IMR-90 (cell line): ENCODE results near the gene RASGRF2. TPM values are rescaled to one million over a fixed set of nuclear protein-coding genes. Genes with fewer than 3 reads are reported as not detected.

Experiments
- ATAC-seq: fragments of 200-7000 bp; cut with Tn5 transposase; 2 replicates; pipeline ENCODE4 v1.9.1; 2020; ENCODE audit warnings: low read depth, mild to moderate bottlenecking, moderate library complexity
- BruUV-seq: library from RNA; stranded (reverse); fragments of 400-500 nt; replicated peaks from 2 replicates; lab custom pipeline; 2021; lab: Mats Ljungman, UMichigan
- CTCF ChIA-PET: fragments of 300-600 bp; formaldehyde crosslinking; extraction: SDS; loops from one replicate; lab custom pipeline; 2021; ENCODE audit warnings: antibody characterized with exemption; lab: Yijun Ruan, JAX
- POLR2A ChIA-PET: fragments of 300-600 bp; sonication (Branson Sonifier 250); formaldehyde crosslinking; loops from one replicate; lab custom pipeline; 2022; ENCODE audit warnings: antibody characterized with exemption; ENCODE audit not compliant: unreplicated experiment; lab: Charles Lee
- DNase-seq: peaks from one replicate; pipeline ENCODE4 v3.0.0; 2013
- H2AFZ ChIP-seq: replicated peaks from 2 replicates; pipeline ENCODE3; 2013; ENCODE audit warnings: low read length, mild to moderate bottlenecking; ENCODE audit not compliant: poor library complexity
- H2AK5ac ChIP-seq: 2 replicates; pipeline ENCODE4 v1.6.1; 2013; ENCODE audit warnings: low read depth, low read length, inconsistent platforms
- H2AK9ac ChIP-seq: replicated peaks from 2 replicates; pipeline ENCODE3; 2013; ENCODE audit warnings: mild to moderate bottlenecking, low read depth, low read length, moderate library complexity; ENCODE audit not compliant: poor library complexity
- H2BK120ac ChIP-seq: 2 replicates; pipeline ENCODE4 v1.6.1; 2013; ENCODE audit warnings: low read depth, low read length, inconsistent platforms
- H2BK15ac ChIP-seq: 3 replicates; pipeline ENCODE4 v1.6.1; 2013; ENCODE audit warnings: low read depth, low read length, inconsistent platforms
- H2BK20ac ChIP-seq: 2 replicates; pipeline ENCODE4 v1.6.1; 2013; ENCODE audit warnings: low read depth, mild to moderate bottlenecking, inconsistent platforms, low read length, moderate library complexity
- H2BK5ac ChIP-seq: 2 replicates; pipeline ENCODE4 v1.6.1; 2013; ENCODE audit warnings: mild to moderate bottlenecking, low read depth, low read length, inconsistent platforms; ENCODE audit not compliant: poor library complexity, severe bottlenecking
- H3K14ac ChIP-seq: replicated peaks from 2 replicates; pipeline ENCODE4 v1.6.1; 2013; ENCODE audit warnings: low read depth, low read length, inconsistent platforms
- H3K18ac ChIP-seq: 2 replicates; pipeline ENCODE4 v1.6.1; 2013; ENCODE audit warnings: low read depth, low read length, control low read depth
- H3K23ac ChIP-seq: 2 replicates; pipeline ENCODE4 v1.6.1; 2013; ENCODE audit warnings: low read depth, low read length, inconsistent platforms
- H3K27ac ChIP-seq: 2 replicates; pipeline ENCODE4 v1.5.1; 2013; ENCODE audit warnings: mild to moderate bottlenecking, control low read depth, low read length; ENCODE audit not compliant: insufficient read depth
- H3K27me3 ChIP-seq: 2 replicates; pipeline ENCODE4 v1.6.1; 2013; ENCODE audit warnings: low read length; ENCODE audit not compliant: control insufficient read depth, insufficient read depth
- H3K36me3 ChIP-seq: 2 replicates; pipeline ENCODE4 v1.6.1; 2013; ENCODE audit warnings: low read length, mixed read lengths; ENCODE audit not compliant: control insufficient read depth, insufficient read depth
- H3K4ac ChIP-seq: 2 replicates; pipeline ENCODE4 v1.6.1; 2013; ENCODE audit warnings: low read depth, low read length, inconsistent platforms
- H3K4me1 ChIP-seq: 2 replicates; pipeline ENCODE4 v1.6.1; 2013; ENCODE audit warnings: low read length, mixed read lengths; ENCODE audit not compliant: control insufficient read depth, insufficient read depth
- H3K4me2 ChIP-seq: 2 replicates; pipeline ENCODE4 v1.6.1; 2013; ENCODE audit warnings: low read depth, mild to moderate bottlenecking, control low read depth, low read length, moderate library complexity
- H3K4me3 ChIP-seq: 2 replicates; pipeline ENCODE4 v1.5.1; 2013; ENCODE audit warnings: low read depth, mild to moderate bottlenecking, control low read depth, low read length, moderate library complexity; ENCODE audit not compliant: insufficient read depth
- H3K56ac ChIP-seq: 2 replicates; pipeline ENCODE4 v1.6.1; 2013; ENCODE audit warnings: low read length, inconsistent platforms; ENCODE audit not compliant: insufficient read depth; ENCODE audit errors: extremely low read depth
- H3K79me1 ChIP-seq, 2 experiments: 2 replicates each; pipeline ENCODE4 v1.6.1; 2013; ENCODE audit warnings: low read length in 2 of 2, inconsistent platforms in 1 of 2, low read depth in 1 of 2
- H3K9ac ChIP-seq: 2 replicates; pipeline ENCODE4 v1.6.1; 2013; ENCODE audit warnings: low read depth, low read length, control low read depth
- H3K9me1 ChIP-seq: 2 replicates; pipeline ENCODE4 v1.6.1; 2013; ENCODE audit warnings: low read length, inconsistent platforms; ENCODE audit not compliant: insufficient read depth
- H3K9me3 ChIP-seq: 2 replicates; pipeline ENCODE4 v1.6.1; 2013; ENCODE audit warnings: low read length; ENCODE audit not compliant: control insufficient read depth, insufficient read depth
- H4K20me1 ChIP-seq: 2 replicates; pipeline ENCODE4 v1.6.1; 2013; ENCODE audit warnings: low read length, inconsistent platforms; ENCODE audit not compliant: insufficient read depth
- H4K5ac ChIP-seq: 2 replicates; pipeline ENCODE4 v1.6.1; 2013; ENCODE audit warnings: mild to moderate bottlenecking, low read depth, low read length, control low read depth
- H4K8ac ChIP-seq, 2 experiments: 2 replicates each; pipeline ENCODE4 v1.6.1; 2013; ENCODE audit warnings: low read depth in 2 of 2, low read length in 2 of 2, control low read depth in 1 of 2, inconsistent platforms in 1 of 2
- H4K91ac ChIP-seq: 2 replicates; pipeline ENCODE4 v1.6.1; 2013; ENCODE audit warnings: low read depth, low read length, inconsistent platforms; ENCODE audit not compliant: insufficient read depth
- BHLHE40 ChIP-seq: fragments of 150-350 bp; IDR thresholded peaks from 2 replicates; pipeline ENCODE4 v1.6.1; 2016; ENCODE audit warnings: mild to moderate bottlenecking, low read depth, low read length
- CEBPB ChIP-seq: IDR thresholded peaks from 2 replicates; pipeline ENCODE4 v1.6.1; 2012; ENCODE audit warnings: low read depth, low read length, improper control_type of control experiment
- ELK1 ChIP-seq: fragments of 150-350 bp; IDR thresholded peaks from 2 replicates; pipeline ENCODE4 v1.6.1; 2016; ENCODE audit warnings: low read depth, mild to moderate bottlenecking, low read length, moderate library complexity, borderline replicate concordance
- FOS ChIP-seq: fragments of 150-350 bp; IDR thresholded peaks from 2 replicates; pipeline ENCODE4 v1.6.1; 2016; ENCODE audit warnings: low read depth, low read length
- MAFK ChIP-seq: IDR thresholded peaks from 2 replicates; pipeline ENCODE4 v1.6.1; 2012; ENCODE audit warnings: low read depth, low read length, improper control_type of control experiment
- MAZ ChIP-seq: IDR thresholded peaks from 2 replicates; pipeline ENCODE4 v1.6.1; 2012; ENCODE audit warnings: low read depth, mild to moderate bottlenecking, low read length, improper control_type of control experiment, moderate library complexity, borderline replicate concordance
- MXI1 ChIP-seq: IDR thresholded peaks from 2 replicates; pipeline ENCODE4 v1.6.1; 2012; ENCODE audit warnings: low read depth, mild to moderate bottlenecking, low read length, moderate library complexity, borderline replicate concordance
- NFE2L2 ChIP-seq: fragments of 150-350 bp; IDR thresholded peaks from 2 replicates; pipeline ENCODE4 v1.6.1; 2016; ENCODE audit warnings: low read depth, mild to moderate bottlenecking, low read length
- POLR2A ChIP-seq: IDR thresholded peaks from 2 replicates; pipeline ENCODE4 v1.6.1; 2012; ENCODE audit warnings: mild to moderate bottlenecking, low read depth, low read length
- RAD21 ChIP-seq: IDR thresholded peaks from 2 replicates; pipeline ENCODE4 v1.6.1; 2012; ENCODE audit warnings: low read length, improper control_type of control experiment
- RCOR1 ChIP-seq: IDR thresholded peaks from 2 replicates; pipeline ENCODE4 v1.6.1; 2012; ENCODE audit warnings: mild to moderate bottlenecking, low read length, improper control_type of control experiment; ENCODE audit not compliant: insufficient replicate concordance
- RFX5 ChIP-seq: IDR thresholded peaks from 2 replicates; pipeline ENCODE4 v1.8.0; 2012; ENCODE audit warnings: low read depth, mild to moderate bottlenecking, low read length, moderate library complexity
- WGBS, 2 experiments: methylation state at CpG; one replicate each; pipeline versions ENCODE4 v1.1.5 to v1.1.7; 2013; ENCODE audit warnings: missing lambda C conversion rate in 2 of 2; ENCODE audit not compliant: insufficient read length in 1 of 2; ENCODE audit errors: extremely low coverage in 2 of 2; 5-methylcytosine and 5-hydroxymethylcytosine counted together
- dilution Hi-C: fragments of 300-500 bp; cut with HindIII; formaldehyde crosslinking; loops from one replicate; pipeline ENCODE4 v1.14.3; 2018; ENCODE audit warnings: low sequenced_read_pairs; ENCODE audit not compliant: unreplicated experiment
- in situ Hi-C: fragments of 300-500 bp; cut with MboI; formaldehyde crosslinking; loops from 3 replicates; pipeline ENCODE4 v1.14.3; 2019; ENCODE audit warnings: low sequenced_read_pairs, inconsistent platforms, mixed read lengths
- intact Hi-C: fragments of 100-400 bp; cut with micrococcal nuclease; formaldehyde crosslinking; loops from 2 replicates; pipeline ENCODE4 v1.10.0; 2022
- polyA plus RNA-seq, 3 experiments: library from polyadenylated mRNA; depleted of rRNA; stranded (reverse); fragments of >200 nt; gene quantifications; 2 replicates each; pipeline ENCODE4 v1.2.3, GENCODE V29; 2012; ENCODE audit warnings: low replicate concordance in 1 of 3
- total RNA-seq: library from RNA; depleted of rRNA; stranded (reverse); fragments of >200 nt; gene quantifications from 2 replicates; pipeline ENCODE4 v1.2.3, GENCODE V29; 2012
- TF ChIP-seq, protein P1 (sequence below): conservative IDR thresholded peaks from 2 replicates; pipeline ENCODE4 v1.5.1; 2012; ENCODE audit warnings: mild to moderate bottlenecking, low read depth, low read length, improper control_type of control experiment

RASGRF2 gene
- total and polyA plus RNA-seq, 2 of the 4 experiments (the other 2 are of a cell fraction) = 2.9 to 5.0 TPM

GRCh38 chr5:80958616-80959015, 1.5 kb upstream of the RASGRF2 start:
- H2BK20ac ChIP-seq = no peak overlapping the region
- H3K4me3 ChIP-seq = no peak overlapping the region
- peaks cover 3% of the 10 kb centered on the region; the same call in 1 of the 2 replicates for H3K4me1 ChIP-seq
- no peak overlapping the region for H4K91ac ChIP-seq
- no peak overlapping the region for H2AFZ ChIP-seq
- no peaks in the 10 kb centered on the region for H4K20me1 ChIP-seq
- in situ Hi-C loops (no loop called here), intact Hi-C loops (no loop called here), dilution Hi-C loops (no loop called here)
- TF ChIP-seq POLR2A (no peak), MAFK (no peak), CEBPB (no peak), ELK1 (no peak), RFX5 (no peak), MAZ (no peak), NFE2L2 (no peak), RCOR1 (no peak), BHLHE40 (no peak), RAD21 (no peak), MXI1 (no peak), FOS (no peak)
- TF ChIP-seq, protein P1, sequence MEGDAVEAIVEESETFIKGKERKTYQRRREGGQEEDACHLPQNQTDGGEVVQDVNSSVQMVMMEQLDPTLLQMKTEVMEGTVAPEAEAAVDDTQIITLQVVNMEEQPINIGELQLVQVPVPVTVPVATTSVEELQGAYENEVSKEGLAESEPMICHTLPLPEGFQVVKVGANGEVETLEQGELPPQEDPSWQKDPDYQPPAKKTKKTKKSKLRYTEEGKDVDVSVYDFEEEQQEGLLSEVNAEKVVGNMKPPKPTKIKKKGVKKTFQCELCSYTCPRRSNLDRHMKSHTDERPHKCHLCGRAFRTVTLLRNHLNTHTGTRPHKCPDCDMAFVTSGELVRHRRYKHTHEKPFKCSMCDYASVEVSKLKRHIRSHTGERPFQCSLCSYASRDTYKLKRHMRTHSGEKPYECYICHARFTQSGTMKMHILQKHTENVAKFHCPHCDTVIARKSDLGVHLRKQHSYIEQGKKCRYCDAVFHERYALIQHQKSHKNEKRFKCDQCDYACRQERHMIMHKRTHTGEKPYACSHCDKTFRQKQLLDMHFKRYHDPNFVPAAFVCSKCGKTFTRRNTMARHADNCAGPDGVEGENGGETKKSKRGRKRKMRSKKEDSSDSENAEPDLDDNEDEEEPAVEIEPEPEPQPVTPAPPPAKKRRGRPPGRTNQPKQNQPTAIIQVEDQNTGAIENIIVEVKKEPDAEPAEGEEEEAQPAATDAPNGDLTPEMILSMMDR = no peak
- no peaks in the 10 kb centered on the region for H3K36me3 ChIP-seq
- no peak overlapping the region for H2AK5ac ChIP-seq
- H3K79me1 ChIP-seq = peaks cover 4 to 28% of the 10 kb centered on the region in 2 experiments
- BruUV-seq = no TSS peak
- ATAC-seq (no peak), DNase-seq (no peak)
- no peak overlapping the region for H3K23ac ChIP-seq
- peaks cover 7% of the 10 kb centered on the region for H3K9me1 ChIP-seq
- H3K18ac ChIP-seq = no peak overlapping the region
- no peak overlapping the region for H2BK15ac ChIP-seq
- H3K27me3 ChIP-seq = no peaks in the 10 kb centered on the region
- H2BK120ac ChIP-seq = no peak overlapping the region
- H2AK9ac ChIP-seq = no peak overlapping the region
- H3K9me3 ChIP-seq = no peaks in the 10 kb centered on the region
- H3K14ac ChIP-seq = no peak overlapping the region
- CTCF ChIA-PET = interaction anchor here (0.6 to 2.9 kb wide), 2 partner anchors 149 to 243 kb away, joined by 3 to 15 read pairs; no protein-coding TSS in a partner anchor
- no peak overlapping the region for H3K4ac ChIP-seq
- H3K4me2 ChIP-seq = no peak overlapping the region
- no peak overlapping the region for H3K9ac ChIP-seq
- no CpG with 5 or more reads among the region's 4 CpGs for WGBS, 2 experiments
- H3K56ac ChIP-seq = no peak overlapping the region
- POLR2A ChIA-PET = no interaction called here
- H3K27ac ChIP-seq = no peak overlapping the region
- no peak overlapping the region for H2BK5ac ChIP-seq
- H4K5ac ChIP-seq = no peak overlapping the region
- no peak overlapping the region for H4K8ac ChIP-seq
